Spleen (tissue), 7 donors: ENCODE data around the gene MITD1.

Source experiments
- CTCF ChIP-seq, 11 experiments: fragments of 200-600 bp in 7 of 11; fragments of 450-650 bp in 4 of 11; sonication (generic) in 4 of 11; IDR thresholded peaks in 8 of 11; conservative IDR thresholded peaks in 3 of 11; 1 replicate in 7 of 11; 2 replicates in 4 of 11; pipeline versions ENCODE4 v1.4.0 to v1.8.0; 2016 to 2021; ENCODE audit warnings: antibody characterized with exemption in 11 of 11, inconsistent platforms in 4 of 11, mild to moderate bottlenecking in 1 of 11
- POLR2A ChIP-seq, 3 donors: fragments of 450-650 bp; IDR thresholded peaks; one replicate each; pipeline ENCODE4 v1.5.1; 2017; ENCODE audit warnings: antibody characterized with exemption in 3 of 3, mild to moderate bottlenecking in 1 of 3
- donor health status: DM: no; HTN: no; CAD: no; lungs with moderate emphysema.
- donor health status: DM: no; HTN: no; CAD: no.
- donor health status: DM: no; HTN: no; CAD: no.

GRCh38 chr2:99180755-99181623, at the start of gene MITD1, which contains the start of gene MRPL30:
- peak in 1 of 11 experiments; percentile 27 for TF ChIP-seq CTCF (IDR thresholded peaks at IDR 0.05 in 8 of 11, conservative IDR thresholded peaks at IDR 0.05 in 3 of 11)
- peak in 1 of 3 donors; percentile 57 for TF ChIP-seq POLR2A (IDR thresholded peaks at IDR 0.05)
